NT2/D1 (cell line): ENCODE results near the gene MAD1L1.

Source experiments
- DNase-seq: peaks from one replicate; pipeline ENCODE4 v3.0.0-alpha.2; 2011; ENCODE audit warnings: low read depth, low spot score
- H3K27me3 ChIP-seq: 2 replicates; pipeline ENCODE4 v1.6.0; 2011; ENCODE audit warnings: mild to moderate bottlenecking; ENCODE audit not compliant: insufficient read length, insufficient read depth
- H3K36me3 ChIP-seq: 2 replicates; pipeline ENCODE4 v1.6.1; 2011; ENCODE audit warnings: mild to moderate bottlenecking, low read length, mixed read lengths; ENCODE audit not compliant: insufficient read depth, insufficient read length
- H3K4me1 ChIP-seq: 2 replicates; pipeline ENCODE4 v1.5.1; 2011; ENCODE audit not compliant: insufficient read depth, insufficient read length
- H3K4me3 ChIP-seq: 2 replicates; pipeline ENCODE4 v1.5.1; 2011; ENCODE audit warnings: low read depth; ENCODE audit not compliant: insufficient read length
- H3K9ac ChIP-seq: 2 replicates; pipeline ENCODE4 v1.6.0; 2011; ENCODE audit warnings: low read depth; ENCODE audit not compliant: insufficient read length
- H3K9me3 ChIP-seq: 2 replicates; pipeline ENCODE4 v1.5.1; 2011; ENCODE audit warnings: mild to moderate bottlenecking, low read length; ENCODE audit not compliant: insufficient read depth
- SUZ12 ChIP-seq: IDR thresholded peaks from 2 replicates; pipeline ENCODE4 v1.6.1; 2011; ENCODE audit not compliant: insufficient read length, insufficient read depth; ENCODE audit errors: extremely low read depth
- YY1 ChIP-seq: IDR thresholded peaks from 2 replicates; pipeline ENCODE4 v1.6.1; 2011; ENCODE audit not compliant: insufficient read length, insufficient read depth
- ZNF274 ChIP-seq: IDR thresholded peaks from 2 replicates; pipeline ENCODE4 v1.6.1; 2011; ENCODE audit warnings: mild to moderate bottlenecking, low read depth, low read length

MAD1L1 gene

GRCh38 chr7:2080477-2080876 lies 152.3 kb downstream of the MAD1L1 start:
- Histone ChIP-seq H3K4me1 (peaks cover 23% of the 10 kb centered on the region), H3K9ac (no peak overlapping the region), H3K9me3 (no peaks in the 10 kb centered on the region), H3K36me3 (peaks cover 53% of the 10 kb centered on the region), H3K4me3 (no peak overlapping the region), H3K27me3 (no peaks in the 10 kb centered on the region)
- TF ChIP-seq SUZ12: no peak
- TF ChIP-seq YY1: no peak
- TF ChIP-seq ZNF274: no peak
- no peak for DNase-seq

GRCh38 chr7:2080060-2080387 lies 152.7 kb downstream of the MAD1L1 start:
- H3K27me3 ChIP-seq: no peaks in the 10 kb centered on the region
- peaks cover 48% of the 10 kb centered on the region for H3K36me3 ChIP-seq
- TF ChIP-seq ZNF274: no peak
- no peak for TF ChIP-seq SUZ12
- no peak for TF ChIP-seq YY1
- H3K4me3 ChIP-seq: no peak overlapping the region
- no peak for DNase-seq
- no peak overlapping the region for H3K9ac ChIP-seq
- H3K9me3 ChIP-seq: no peaks in the 10 kb centered on the region
- H3K4me1 ChIP-seq: peaks cover 23% of the 10 kb centered on the region

GRCh38 chr7:2079332-2080059 lies 153.2 kb downstream of the MAD1L1 start:
- H3K9me3 ChIP-seq: no peaks in the 10 kb centered on the region
- no peak for TF ChIP-seq YY1
- no peak for TF ChIP-seq SUZ12
- H3K36me3 ChIP-seq: peaks cover 48% of the 10 kb centered on the region
- peaks cover 23% of the 10 kb centered on the region for H3K4me1 ChIP-seq
- H3K4me3 ChIP-seq: no peak overlapping the region
- DNase-seq: no peak
- no peaks in the 10 kb centered on the region for H3K27me3 ChIP-seq
- no peak overlapping the region for H3K9ac ChIP-seq

GRCh38 chr7:2078899-2079298 lies 153.8 kb downstream of the MAD1L1 start:
- Histone ChIP-seq H3K9me3 (no peaks in the 10 kb centered on the region), H3K4me1 (peaks cover 23% of the 10 kb centered on the region), H3K27me3 (no peaks in the 10 kb centered on the region), H3K9ac (no peak overlapping the region), H3K4me3 (no peak overlapping the region), H3K36me3 (peaks cover 42% of the 10 kb centered on the region)
- no peak for DNase-seq
- TF ChIP-seq SUZ12 (no peak), YY1 (no peak)

GRCh38 chr7:2076649-2077064 lies 156.1 kb downstream of the MAD1L1 start:
- DNase-seq: no peak
- TF ChIP-seq ZNF274 (no peak), YY1 (no peak), SUZ12 (no peak)
- no peak overlapping the region for H3K4me3 ChIP-seq
- H3K4me1 ChIP-seq: peaks cover 26% of the 10 kb centered on the region
- no peaks in the 10 kb centered on the region for H3K27me3 ChIP-seq
- H3K9ac ChIP-seq: no peak overlapping the region
- H3K9me3 ChIP-seq: no peaks in the 10 kb centered on the region
- H3K36me3 ChIP-seq: peaks cover 37% of the 10 kb centered on the region

- H3K27me3 ChIP-seq: no peaks in the 10 kb centered on the region
- peaks cover 34% of the 10 kb centered on the region for H3K36me3 ChIP-seq
- H3K9me3 ChIP-seq: no peaks in the 10 kb centered on the region
- DNase-seq: no peak
- H3K4me3 ChIP-seq: no peak overlapping the region
- TF ChIP-seq ZNF274 (no peak), SUZ12 (no peak), YY1 (no peak)
- no peak overlapping the region for H3K9ac ChIP-seq
- H3K4me1 ChIP-seq: peaks cover 25% of the 10 kb centered on the region
Observed at GRCh38 chr7:2075811-2076210, 156.9 kb downstream of the MAD1L1 start.

GRCh38 chr7:2074691-2075090 lies 158.1 kb downstream of the MAD1L1 start:
- Histone ChIP-seq H3K4me3 (no peak overlapping the region), H3K9ac (no peak overlapping the region), H3K4me1 (peaks cover 27% of the 10 kb centered on the region), H3K27me3 (no peaks in the 10 kb centered on the region), H3K36me3 (peaks cover 34% of the 10 kb centered on the region), H3K9me3 (no peaks in the 10 kb centered on the region)
- TF ChIP-seq ZNF274 (no peak), YY1 (no peak), SUZ12 (no peak)
- no peak for DNase-seq

- H3K27me3 ChIP-seq: no peaks in the 10 kb centered on the region
Observed at GRCh38 chr7:2072798-2073197, 159.9 kb downstream of the MAD1L1 start.

More at GRCh38 chr7:2072798-2073197, 159.9 kb downstream of the MAD1L1 start:
- Histone ChIP-seq H3K9ac (no peak overlapping the region), H3K36me3 (peaks cover 43% of the 10 kb centered on the region), H3K4me1 (peaks cover 12% of the 10 kb centered on the region), H3K9me3 (no peaks in the 10 kb centered on the region), H3K4me3 (no peak overlapping the region)
- no peak for DNase-seq
- TF ChIP-seq ZNF274 (no peak), SUZ12 (no peak), YY1 (no peak)
